ENCODE results near the gene FAM168B. TPM values are rescaled to one million over a fixed set of nuclear protein-coding genes. Genes with fewer than 3 reads are reported as not detected.
"Not testable (repeated sequence)": the region's sequence is repeated elsewhere in the genome, so short reads cannot be mapped to it uniquely, and the experiment has no call there.

The FAM168B gene
- polyA plus RNA-seq, 5 donors = 76.1 to 92.4 (median 86.7) TPM

DNA sequence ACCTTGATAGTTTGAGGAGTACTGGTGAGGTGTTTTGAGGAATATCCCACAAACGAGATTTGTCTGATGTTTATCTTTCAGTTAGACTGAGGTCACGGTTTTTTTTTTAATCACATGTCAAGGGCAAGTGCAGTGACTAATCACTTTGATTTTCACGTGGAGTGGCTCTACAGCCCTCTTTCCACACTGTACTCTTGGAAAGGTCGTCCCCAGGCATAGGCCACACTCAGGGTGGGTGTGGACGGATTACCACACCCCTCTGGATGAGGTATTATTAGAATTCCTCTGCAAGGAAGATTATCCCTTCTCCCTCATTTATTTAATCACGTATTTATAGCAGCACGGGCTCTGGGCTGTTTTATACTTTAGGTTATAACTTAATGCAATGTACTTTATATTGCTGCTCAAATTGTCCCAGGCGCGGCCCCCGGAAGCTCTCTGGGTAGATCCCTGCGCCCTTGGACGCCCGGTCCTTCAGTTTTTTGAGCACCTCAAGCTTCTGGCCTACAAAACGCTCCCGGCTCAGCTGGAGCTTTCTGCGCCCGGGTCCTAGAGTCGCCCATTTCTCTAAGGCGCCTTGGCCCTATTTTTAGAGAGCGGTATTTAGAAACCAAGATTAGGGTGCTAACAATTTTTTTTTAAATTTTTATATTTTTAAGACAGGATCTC, 11.4 kb upstream of the FAM168B start:
- DNase-seq = no peak

DNA sequence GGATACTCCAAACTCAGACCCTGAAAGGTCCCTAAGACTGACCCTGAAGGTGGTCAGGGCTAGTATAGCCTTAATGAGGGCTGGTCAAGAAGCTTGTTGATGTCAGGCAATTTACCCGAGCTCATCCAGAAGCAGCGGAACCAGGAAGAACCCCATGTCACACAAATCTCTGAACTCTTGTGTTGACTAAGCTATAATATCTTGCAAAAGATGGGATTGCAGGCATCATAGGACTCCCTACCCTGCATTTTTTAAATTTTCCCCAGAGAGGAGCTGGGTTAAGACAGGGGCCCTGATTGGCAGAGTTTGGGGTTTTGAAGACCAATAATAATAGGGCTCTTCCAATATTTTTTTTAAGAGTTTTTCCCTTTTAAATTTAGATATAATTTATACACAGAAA, 9.9 kb upstream of the FAM168B start:
- DNase-seq = no peak

DNA sequence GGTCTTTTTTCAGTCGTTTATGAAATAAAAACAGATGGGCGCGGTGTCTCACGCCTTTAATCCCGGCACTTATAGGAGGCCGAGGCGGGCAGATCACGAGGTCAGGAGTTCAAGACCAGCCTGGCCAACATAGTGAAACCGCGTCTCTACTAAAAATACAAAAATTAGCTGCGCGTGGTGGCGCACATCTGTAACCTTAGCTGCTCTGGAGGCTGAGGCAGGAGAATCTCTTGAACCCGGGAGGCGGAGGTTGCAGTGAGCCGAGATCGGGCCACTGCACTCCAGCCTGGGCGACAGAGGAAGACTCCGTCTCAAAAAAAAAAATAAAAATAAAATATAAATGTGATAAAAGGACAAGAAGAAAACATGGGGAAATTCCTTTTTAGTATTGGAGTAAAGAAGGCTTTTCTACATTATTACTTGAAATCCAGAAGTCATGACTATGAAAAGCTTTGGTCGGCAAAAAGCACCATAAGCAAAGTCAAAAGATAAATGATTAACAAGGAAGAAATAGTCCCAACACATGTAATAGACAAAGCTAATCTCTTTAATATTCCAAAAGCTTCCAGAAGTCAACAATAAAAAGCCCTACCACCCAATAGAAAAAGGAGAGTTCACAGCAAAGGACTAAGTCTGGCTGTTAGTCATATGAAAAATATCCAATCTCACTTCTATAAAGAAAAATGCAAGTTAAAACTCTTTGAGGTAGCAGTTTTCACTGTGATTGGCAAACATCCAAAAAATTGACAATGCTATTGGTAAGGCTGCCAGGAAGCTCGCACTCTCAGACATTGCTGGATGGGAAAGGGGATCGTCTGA, 1.4 kb upstream of the FAM168B start:
- peak in 1 of 2 donors; percentile 31 for DNase-seq

DNA sequence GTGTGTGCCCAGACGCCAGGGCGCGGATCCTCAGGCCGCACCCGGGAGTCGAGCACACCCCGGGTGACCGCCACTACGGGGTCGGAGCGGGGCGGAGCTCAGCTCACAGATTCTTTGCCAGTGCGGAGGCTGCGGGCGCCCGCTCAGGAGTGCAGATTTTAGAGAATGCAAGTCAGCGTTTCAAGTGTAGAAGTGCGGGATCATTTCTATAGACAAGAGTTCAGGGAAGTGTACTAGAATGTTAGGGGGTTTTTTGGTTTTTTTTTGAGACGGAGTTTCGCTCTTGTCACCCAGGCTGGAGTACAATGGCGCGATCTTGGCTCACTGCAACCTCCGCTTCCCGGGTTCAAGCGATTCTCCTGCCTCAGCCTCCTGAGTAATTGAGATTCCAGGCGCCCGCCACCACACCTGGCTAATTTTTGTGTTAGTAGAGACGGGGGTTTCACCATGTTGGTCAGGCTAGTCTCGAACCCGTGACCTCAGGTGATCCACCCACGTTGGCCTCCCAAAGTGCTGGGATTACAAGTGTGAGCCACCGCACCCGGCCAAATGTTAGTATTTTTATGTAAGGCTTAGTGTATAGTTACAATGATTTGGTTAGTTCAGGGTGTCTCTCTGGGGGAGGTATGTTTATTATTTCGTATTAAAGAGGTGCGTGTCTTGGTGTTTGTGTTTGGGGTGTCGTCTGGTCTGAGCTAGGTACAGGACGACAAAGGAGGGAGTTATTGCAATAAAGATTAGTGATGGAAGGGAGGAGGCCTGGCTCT, 619 bp upstream of the FAM168B start:
- no peak for DNase-seq

- DNase-seq = no peak
Observed at GRCh38 chr2:131092458-131093005, 728 bp downstream of the FAM168B start.

- DNase-seq = no peak
Observed at GRCh38 chr2:131085646-131086045, 7.6 kb downstream of the FAM168B start.

- no peak for DNase-seq
Observed at GRCh38 chr2:131081190-131081589, 12.1 kb downstream of the FAM168B start.

GRCh38 chr2:131079931-131080330, 13.3 kb downstream of the FAM168B start:
- DNase-seq = not testable (repeated sequence)

- no peak for DNase-seq
Observed at GRCh38 chr2:131077966-131078365, 15.3 kb downstream of the FAM168B start.

- DNase-seq = no peak
Observed at GRCh38 chr2:131077182-131077846, 15.9 kb downstream of the FAM168B start.

GRCh38 chr2:131076707-131077106, 16.6 kb downstream of the FAM168B start:
- DNase-seq = no peak

- DNase-seq = not testable (repeated sequence)
Observed at GRCh38 chr2:131075578-131075977, 17.7 kb downstream of the FAM168B start.

DNA sequence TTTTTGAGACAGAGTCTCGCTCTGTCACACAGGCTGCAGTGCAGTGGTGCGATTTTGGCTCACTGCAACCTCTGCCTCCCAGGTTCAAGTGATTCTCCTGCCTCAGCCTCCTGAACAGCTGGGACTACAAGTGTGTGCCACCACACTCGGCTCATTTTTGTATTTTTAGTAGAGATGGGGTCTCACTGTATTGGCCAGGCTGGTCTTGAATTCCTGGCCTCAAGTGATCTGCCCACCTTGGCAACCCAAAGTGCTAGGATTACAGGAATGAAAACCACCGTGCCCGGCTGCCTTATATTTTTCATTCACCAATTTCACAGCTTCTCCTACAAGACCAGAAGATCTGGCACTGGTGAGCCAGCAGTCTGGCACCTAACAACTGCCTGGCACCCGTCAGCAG, 25.1 kb downstream of the FAM168B start:
- not testable (repeated sequence) for DNase-seq

DNA sequence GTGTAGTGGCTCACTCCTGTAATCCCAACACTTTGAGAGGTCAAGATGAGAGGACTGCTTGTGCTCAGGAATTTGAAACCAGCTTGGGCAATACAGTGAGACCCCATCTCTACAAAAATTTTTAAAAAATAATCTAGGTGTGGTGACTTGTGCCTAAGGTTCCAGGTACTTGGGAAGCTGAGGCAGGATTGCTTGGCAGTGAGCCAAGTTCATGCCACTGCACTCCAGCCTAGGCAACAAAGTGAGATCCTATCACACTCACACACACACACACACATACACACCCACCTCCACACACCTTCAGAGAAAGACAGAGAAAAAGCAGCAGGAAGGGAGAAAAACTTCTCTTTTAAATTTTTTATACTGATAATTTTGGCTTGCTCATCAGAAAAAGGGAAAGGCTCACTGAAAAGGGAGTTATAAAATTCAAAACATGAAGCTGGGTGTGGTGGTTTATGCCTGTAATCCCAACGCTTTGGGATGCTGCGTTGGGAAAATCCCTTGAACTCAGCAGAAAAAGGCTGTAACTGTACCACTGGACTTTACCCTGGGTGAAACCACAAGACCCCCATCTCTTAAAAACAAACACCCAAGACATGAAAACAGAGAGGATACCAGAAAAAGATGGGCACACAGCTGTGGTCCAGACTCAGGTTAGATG, 25.7 kb downstream of the FAM168B start:
- no peak for DNase-seq

GRCh38 chr2:131064589-131065512, 28.4 kb downstream of the FAM168B start:
- DNase-seq = no peak

DNA sequence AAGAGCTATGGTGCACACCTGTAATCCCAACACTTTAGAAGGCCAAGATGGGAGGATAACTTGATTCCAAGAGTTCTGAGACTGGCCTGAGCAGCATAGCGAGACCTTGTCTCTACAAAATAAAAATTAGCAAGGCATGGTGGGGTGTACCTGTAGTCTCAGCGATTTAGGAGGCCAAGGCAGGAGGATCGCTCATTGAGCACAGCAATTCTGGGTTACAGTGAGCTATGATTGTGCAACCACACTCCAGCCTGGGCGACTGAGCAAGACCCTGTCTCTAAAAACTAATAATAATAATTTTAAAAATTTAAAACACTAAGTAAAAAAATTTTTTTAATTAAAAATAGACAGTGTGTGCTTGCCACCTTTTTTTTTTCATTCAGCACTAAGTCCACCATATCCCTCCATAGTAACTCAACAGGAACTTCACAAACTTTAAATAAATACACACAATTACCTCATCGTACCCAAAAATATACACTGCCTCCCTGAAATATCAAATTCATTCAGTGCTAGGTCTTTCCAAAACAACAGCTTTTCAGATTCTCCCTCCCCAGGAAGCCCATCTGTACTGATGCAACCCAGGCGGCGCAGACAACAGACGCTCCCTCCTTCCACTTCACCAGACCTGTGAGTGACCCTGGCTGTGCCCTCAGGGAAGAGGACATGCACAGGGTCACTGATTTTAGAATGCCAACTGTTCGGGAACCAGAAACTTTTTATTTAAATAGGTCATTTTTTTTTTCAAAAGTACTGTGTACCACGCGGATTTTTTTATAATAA, 29.6 kb downstream of the FAM168B start:
- no peak for DNase-seq

- DNase-seq = no peak
Observed at GRCh38 chr2:131058920-131059319, 34.3 kb downstream of the FAM168B start.

DNA sequence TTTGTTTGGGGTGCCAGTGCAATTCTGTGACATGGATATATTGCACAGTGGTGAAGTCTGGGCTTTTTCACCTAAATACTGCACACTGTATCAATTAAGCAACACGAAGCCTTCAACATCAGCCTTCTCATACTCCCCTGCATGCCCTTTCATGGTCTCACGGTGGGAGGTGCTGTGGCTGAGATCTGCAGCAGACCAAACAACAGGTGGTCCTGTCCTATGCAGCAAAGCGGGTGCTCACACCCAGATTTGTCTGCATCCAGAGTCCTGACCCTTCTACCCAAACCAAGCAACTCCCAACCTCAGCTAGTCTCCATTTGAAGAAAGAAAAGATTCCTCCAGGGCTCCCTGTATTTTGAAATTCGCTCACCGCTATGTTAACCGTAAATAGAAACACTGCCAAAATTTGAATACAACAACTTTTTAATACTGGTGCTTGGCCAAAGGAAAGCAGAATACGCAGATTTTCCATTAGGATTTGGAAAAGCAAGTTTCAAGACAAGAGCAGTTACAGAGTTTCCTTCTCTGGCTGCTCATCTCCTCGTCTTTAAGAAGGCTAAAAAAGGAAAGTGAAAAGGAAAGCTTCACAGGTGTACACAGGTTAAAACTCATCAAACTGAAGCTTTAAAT, 34.9 kb downstream of the FAM168B start:
- no peak for DNase-seq

DNA sequence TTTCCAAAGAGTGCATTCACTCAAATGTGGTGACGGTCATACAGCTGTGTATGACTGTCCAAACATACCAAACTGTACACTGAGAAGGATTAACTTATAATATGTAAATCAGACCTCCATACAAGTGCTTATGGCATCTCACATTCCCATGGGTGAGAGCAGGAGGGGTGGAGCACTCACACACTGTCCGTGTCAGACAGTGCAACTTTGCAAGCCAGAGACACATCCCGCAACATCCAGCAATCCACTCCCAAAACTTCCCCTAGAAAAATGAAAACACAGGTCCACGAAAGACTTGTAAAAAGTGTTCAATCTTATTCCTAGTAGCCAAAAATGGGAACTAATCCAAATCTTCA, 36.4 kb downstream of the FAM168B start:
- DNase-seq = no peak

All from right lung (tissue), 5 donors.